GM12875 (cell line): ENCODE data around the gene PHF11.
"Not testable (repeated sequence)": the region's sequence is repeated elsewhere in the genome, so short reads cannot be mapped to it uniquely, and the experiment has no call there.

Experiments used
- H3K4me3 ChIP-seq: one replicate; pipeline ENCODE4 v1.5.1; 2011; ENCODE audit warnings: low read depth, low read length, control low read depth
- CTCF ChIP-seq: IDR thresholded peaks from 2 replicates; pipeline ENCODE4 v1.5.1; 2011; ENCODE audit warnings: low read depth, mild to moderate bottlenecking, control low read depth, inconsistent platforms, low read length, moderate library complexity, borderline replicate concordance; ENCODE audit not compliant: insufficient read depth

The PHF11 gene

GRCh38 chr13:49466292-49466838, 29.4 kb upstream of the PHF11 start:
- TF ChIP-seq CTCF, result no peak
- no peak overlapping the region for H3K4me3 ChIP-seq

GRCh38 chr13:49472186-49472585, 23.6 kb upstream of the PHF11 start:
- no peak for TF ChIP-seq CTCF
- H3K4me3 ChIP-seq, result no peak overlapping the region

- H3K4me3 ChIP-seq, result no peak overlapping the region
- TF ChIP-seq CTCF, result no peak
Observed at GRCh38 chr13:49476529-49476928, 19.2 kb upstream of the PHF11 start.

GRCh38 chr13:49481788-49482187, 14.0 kb upstream of the PHF11 start:
- TF ChIP-seq CTCF, result no peak
- H3K4me3 ChIP-seq, result no peak overlapping the region

- no peak for TF ChIP-seq CTCF
Observed at GRCh38 chr13:49488563-49488962, 7.2 kb upstream of the PHF11 start.

GRCh38 chr13:49494645-49495044, 1.1 kb upstream of the PHF11 start:
- TF ChIP-seq CTCF, result no peak
- H3K4me3 ChIP-seq, result peak overlapping the region; percentile 80

More at GRCh38 chr13:49488563-49488962, 7.2 kb upstream of the PHF11 start:
- no peak overlapping the region for H3K4me3 ChIP-seq

GRCh38 chr13:49496837-49497236, 1.1 kb downstream of the PHF11 start:
- not testable (repeated sequence) for H3K4me3 ChIP-seq

GRCh38 chr13:49497272-49497671, 1.5 kb downstream of the PHF11 start:
- no peak for TF ChIP-seq CTCF
- H3K4me3 ChIP-seq, result no peak overlapping the region
